Mesendoderm (in vitro differentiated cells): ENCODE measurements around the gene TRMT61B.

ENCODE experiments used
- DNase-seq: peaks from one replicate; pipeline ENCODE4 v3.0.0; 2013
- H2AK5ac ChIP-seq: 2 replicates; pipeline ENCODE4 v1.6.1; 2013; ENCODE audit warnings: low read length, inconsistent platforms
- H2BK120ac ChIP-seq: 2 replicates; pipeline ENCODE4 v1.6.1; 2013; ENCODE audit warnings: low read depth, mild to moderate bottlenecking, low read length, moderate library complexity, mixed read lengths
- H2BK15ac ChIP-seq: replicated peaks from 2 replicates; pipeline ENCODE4 v1.6.1; 2013; ENCODE audit warnings: low read depth, mild to moderate bottlenecking, moderate library complexity
- H2BK5ac ChIP-seq: 2 replicates; pipeline ENCODE4 v1.6.1; 2013; ENCODE audit warnings: low read length, inconsistent platforms
- H3K18ac ChIP-seq: 2 replicates; pipeline ENCODE4 v1.6.1; 2013; ENCODE audit warnings: mild to moderate bottlenecking, low read length, mixed read lengths
- H3K23ac ChIP-seq: one replicate; pipeline ENCODE4 v1.6.1; 2013; ENCODE audit warnings: low read length
- H3K27ac ChIP-seq: 2 replicates; pipeline ENCODE4 v1.5.1; 2013; ENCODE audit warnings: low read depth, mild to moderate bottlenecking, inconsistent platforms, low read length, moderate library complexity
- H3K27me3 ChIP-seq: 2 replicates; pipeline ENCODE4 v1.6.1; 2013; ENCODE audit warnings: low read length, control low read depth, mild to moderate bottlenecking, inconsistent platforms; ENCODE audit not compliant: insufficient read depth, poor library complexity
- H3K36me3 ChIP-seq: 2 replicates; pipeline ENCODE4 v1.6.1; 2013; ENCODE audit warnings: low read length, inconsistent platforms; ENCODE audit not compliant: control insufficient read depth, insufficient read depth
- H3K4ac ChIP-seq: one replicate; pipeline ENCODE4 v1.6.1; 2013; ENCODE audit warnings: low read depth, mild to moderate bottlenecking, low read length, moderate library complexity
- H3K4me1 ChIP-seq: 2 replicates; pipeline ENCODE4 v1.6.1; 2013; ENCODE audit warnings: low read depth, low read length, inconsistent platforms; ENCODE audit not compliant: control insufficient read depth
- H3K4me2 ChIP-seq: 2 replicates; pipeline ENCODE4 v1.6.1; 2013; ENCODE audit warnings: low read length
- H3K4me3 ChIP-seq: 2 replicates; pipeline ENCODE4 v1.5.1; 2013; ENCODE audit warnings: mild to moderate bottlenecking, low read length
- H3K56ac ChIP-seq: one replicate; pipeline ENCODE4 v1.6.1; 2013; ENCODE audit warnings: low read length
- H3K79me1 ChIP-seq: 2 replicates; pipeline ENCODE4 v1.6.1; 2013; ENCODE audit warnings: low read length, inconsistent platforms
- H3K79me2 ChIP-seq: 2 replicates; pipeline ENCODE4 v1.6.1; 2013; ENCODE audit warnings: mild to moderate bottlenecking, low read length; ENCODE audit not compliant: control insufficient read depth, insufficient read depth
- H3K9ac ChIP-seq: 2 replicates; pipeline ENCODE4 v1.6.1; 2013; ENCODE audit warnings: low read length, inconsistent platforms
- H4K5ac ChIP-seq: one replicate; pipeline ENCODE4 v1.6.1; 2013; ENCODE audit warnings: low read length
- H4K8ac ChIP-seq: one replicate; pipeline ENCODE4 v1.6.1; 2013; ENCODE audit warnings: low read depth, mild to moderate bottlenecking, control low read depth, low read length, moderate library complexity
- WGBS: extraction: QIAGEN DNeasy Blood & Tissue Kit; methylation state at CpG from one replicate; pipeline ENCODE4 v1.1.7; 2013; ENCODE audit warnings: low lambda C conversion rate, missing lambda C conversion rate; ENCODE audit not compliant: insufficient coverage; ENCODE audit errors: extremely low coverage; 5-methylcytosine and 5-hydroxymethylcytosine counted together

Gene TRMT61B

DNA sequence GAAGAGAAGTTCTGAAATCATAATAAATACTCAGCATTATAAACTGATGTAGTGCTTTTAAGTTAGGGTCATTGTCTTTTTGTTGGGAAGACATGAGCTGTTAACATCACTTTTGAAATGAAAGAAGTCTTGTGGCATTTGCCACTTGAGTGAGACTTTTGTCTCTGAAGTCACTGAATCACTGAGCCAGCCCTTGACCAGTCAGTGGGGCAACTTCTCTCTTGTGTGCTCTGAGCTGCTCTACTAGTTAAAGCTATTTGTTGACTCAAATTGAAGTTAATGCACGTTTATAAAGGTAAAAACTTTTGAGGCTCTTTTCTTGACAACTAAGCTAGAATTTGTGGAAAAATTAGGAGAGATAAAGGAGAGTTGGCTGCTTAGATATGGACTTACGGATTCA, 31.1 kb upstream of the TRMT61B start:
- Histone ChIP-seq H3K27me3 (no peaks in the 10 kb centered on the region), H2BK15ac (no peak overlapping the region), H3K4me2 (no peak overlapping the region), H4K5ac (no peak overlapping the region), H2AK5ac (no peak overlapping the region), H3K36me3 (no peaks in the 10 kb centered on the region), H2BK120ac (no peak overlapping the region), H2BK5ac (no peak overlapping the region), H3K4me3 (no peak overlapping the region), H4K8ac (no peak overlapping the region), H3K79me2 (peaks cover 85% of the 10 kb centered on the region), H3K79me1 (peaks cover 2% of the 10 kb centered on the region), H3K4ac (no peak overlapping the region), H3K4me1 (peaks cover 8% of the 10 kb centered on the region), H3K56ac (no peak overlapping the region), H3K27ac (no peak overlapping the region), H3K18ac (no peak overlapping the region), H3K9ac (no peak overlapping the region), H3K23ac (no peak overlapping the region)
- DNase-seq, result peak; percentile 55
- no CpG with 5 or more reads among the region's 2 CpGs for WGBS

DNA sequence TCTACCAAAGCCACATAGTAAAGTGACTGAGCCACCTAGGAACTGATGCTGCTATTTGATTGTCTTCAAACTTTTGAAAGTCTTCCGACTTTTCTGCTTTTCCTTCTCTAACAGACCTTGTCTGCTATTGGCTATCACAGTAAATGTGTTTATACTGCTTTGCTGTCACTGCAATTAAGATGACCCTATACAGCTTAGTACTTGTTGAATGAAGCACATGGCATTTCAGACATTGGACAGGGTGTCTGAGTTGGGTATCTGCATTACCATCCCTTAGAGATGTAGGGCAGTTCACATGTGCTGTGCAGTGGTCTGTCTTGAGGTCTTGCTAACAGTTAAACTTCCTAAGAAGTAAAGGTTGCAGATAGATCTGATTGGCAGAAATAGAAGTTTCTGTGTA, 27.9 kb upstream of the TRMT61B start:
- Histone ChIP-seq H2BK15ac (no peak overlapping the region), H4K8ac (no peak overlapping the region), H3K4me2 (peak overlapping the region; percentile 21), H3K4ac (no peak overlapping the region), H3K4me3 (no peak overlapping the region), H3K79me1 (peaks cover 2% of the 10 kb centered on the region), H3K36me3 (no peaks in the 10 kb centered on the region), H3K27ac (no peak overlapping the region), H2BK120ac (no peak overlapping the region), H2AK5ac (no peak overlapping the region), H3K56ac (peak overlapping the region; percentile 50), H3K79me2 (peaks cover 79% of the 10 kb centered on the region), H3K18ac (no peak overlapping the region), H3K27me3 (no peaks in the 10 kb centered on the region), H3K23ac (no peak overlapping the region), H3K9ac (peak overlapping the region; percentile 25), H4K5ac (no peak overlapping the region), H3K4me1 (peaks cover 5% of the 10 kb centered on the region), H2BK5ac (no peak overlapping the region)
- no peak for DNase-seq
- no CpG with 5 or more reads among the region's 1 CpG for WGBS

GRCh38 chr2:28896906-28897305, 26.8 kb upstream of the TRMT61B start:
- no peak overlapping the region for H2AK5ac ChIP-seq
- H3K27me3 ChIP-seq, result no peaks in the 10 kb centered on the region
- no peak overlapping the region for H4K8ac ChIP-seq
- no peak overlapping the region for H3K23ac ChIP-seq
- H2BK15ac ChIP-seq, result no peak overlapping the region
- no peak overlapping the region for H3K27ac ChIP-seq
- no peak overlapping the region for H2BK5ac ChIP-seq
- no CpG with 5 or more reads among the region's 2 CpGs for WGBS
- no peak overlapping the region for H3K9ac ChIP-seq
- H2BK120ac ChIP-seq, result no peak overlapping the region
- peaks cover 72% of the 10 kb centered on the region for H3K79me2 ChIP-seq
- no peak overlapping the region for H3K4me3 ChIP-seq
- H3K4me2 ChIP-seq, result no peak overlapping the region
- peak; percentile 46 for DNase-seq
- no peaks in the 10 kb centered on the region for H3K36me3 ChIP-seq
- no peak overlapping the region for H4K5ac ChIP-seq
- H3K56ac ChIP-seq, result no peak overlapping the region
- H3K4ac ChIP-seq, result no peak overlapping the region
- peaks cover 5% of the 10 kb centered on the region for H3K4me1 ChIP-seq
- H3K79me1 ChIP-seq, result no peaks in the 10 kb centered on the region
- H3K18ac ChIP-seq, result no peak overlapping the region

- no peaks in the 10 kb centered on the region for H3K27me3 ChIP-seq
- H3K4ac ChIP-seq, result peak overlapping the region; percentile 96
- H3K36me3 ChIP-seq, result no peaks in the 10 kb centered on the region
- H3K18ac ChIP-seq, result peak overlapping the region; percentile 9
- peak overlapping the region; percentile 38 for H3K4me2 ChIP-seq
- peak; percentile 64 for DNase-seq
- no peak overlapping the region for H2BK120ac ChIP-seq
- peak overlapping the region; percentile 7 for H3K27ac ChIP-seq
- H3K4me1 ChIP-seq, result peaks cover 5% of the 10 kb centered on the region
- H4K8ac ChIP-seq, result no peak overlapping the region
- H3K79me1 ChIP-seq, result no peaks in the 10 kb centered on the region
- H2BK15ac ChIP-seq, result no peak overlapping the region
- H3K56ac ChIP-seq, result peak overlapping the region; percentile 100
- no peak overlapping the region for H4K5ac ChIP-seq
- peak overlapping the region; percentile 98 for H3K4me3 ChIP-seq
- H2AK5ac ChIP-seq, result no peak overlapping the region
- no CpG with 5 or more reads among the region's 19 CpGs for WGBS
- H3K9ac ChIP-seq, result peak overlapping the region; percentile 99
- H3K23ac ChIP-seq, result no peak overlapping the region
- H3K79me2 ChIP-seq, result peaks cover 57% of the 10 kb centered on the region
- H2BK5ac ChIP-seq, result no peak overlapping the region
Measured at GRCh38 chr2:28895189-28895893, 25.2 kb upstream of the TRMT61B start.

DNA sequence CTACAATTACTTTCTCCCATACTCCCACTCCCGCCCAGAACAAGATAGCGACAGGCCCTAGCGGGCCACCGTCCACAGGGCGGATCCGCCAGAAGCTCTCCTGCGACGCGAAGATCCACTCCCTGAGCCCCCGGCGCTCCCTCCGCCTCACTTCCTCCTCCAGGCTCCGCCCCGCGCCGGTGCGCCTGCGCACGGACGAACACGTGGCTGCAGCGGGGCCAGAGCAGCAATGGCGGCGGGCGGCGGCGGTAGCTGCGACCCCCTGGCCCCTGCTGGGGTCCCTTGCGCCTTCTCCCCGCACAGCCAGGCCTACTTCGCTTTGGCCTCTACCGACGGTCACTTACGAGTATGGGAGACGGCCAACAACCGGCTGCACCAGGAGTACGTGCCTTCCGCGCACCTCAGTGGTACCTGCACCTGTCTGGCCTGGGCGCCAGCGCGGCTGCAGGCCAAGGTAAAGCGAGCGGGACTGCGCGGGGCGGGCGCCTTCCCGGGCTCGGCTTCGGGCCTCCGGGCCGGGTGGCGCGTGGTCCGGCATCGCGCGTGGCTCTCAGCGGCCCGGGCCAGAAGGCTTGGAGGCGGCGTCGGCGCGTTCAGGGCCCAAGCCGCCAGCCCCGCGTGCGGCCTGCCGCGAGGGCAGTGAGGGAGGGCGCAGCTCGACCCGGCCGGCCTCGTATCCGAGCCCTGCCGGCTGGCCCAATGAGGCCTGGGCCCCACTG, 24.5 kb upstream of the TRMT61B start, which contains the start of gene WDR43:
Gene WDR43 (plus strand): TSS at position 198 of the 719 bp plus-strand sequence. CDS start 32 bp downstream, at position 230.
- H2BK15ac ChIP-seq, result no peak within 1 kb of the TSS
- DNase-seq, result peak; percentile 99
- H3K4me2 ChIP-seq, result peak within 1 kb of the TSS; percentile 38
- no peaks in the 10 kb centered on the region for H3K79me1 ChIP-seq
- peaks cover 50% of the 10 kb centered on the region for H3K79me2 ChIP-seq
- peak within 1 kb of the TSS; percentile 96 for H3K4ac ChIP-seq
- H3K27ac ChIP-seq, result peak within 1 kb of the TSS; percentile 7
- no CpG with 5 or more reads among the region's 79 CpGs for WGBS
- peak within 1 kb of the TSS; percentile 96 for H2AK5ac ChIP-seq
- no peak within 1 kb of the TSS for H2BK120ac ChIP-seq
- H3K9ac ChIP-seq, result peak within 1 kb of the TSS; percentile 99
- H3K36me3 ChIP-seq, result no peaks in the 10 kb centered on the region
- peak within 1 kb of the TSS; percentile 98 for H3K4me3 ChIP-seq
- peak within 1 kb of the TSS; percentile 72 for H2BK5ac ChIP-seq
- no peaks in the 10 kb centered on the region for H3K27me3 ChIP-seq
- H3K4me1 ChIP-seq, result peaks cover 5% of the 10 kb centered on the region
- H3K56ac ChIP-seq, result peak within 1 kb of the TSS; percentile 100
- no peak within 1 kb of the TSS for H4K8ac ChIP-seq
- peak within 1 kb of the TSS; percentile 9 for H3K18ac ChIP-seq
- peak within 1 kb of the TSS; percentile 100 for H3K23ac ChIP-seq
- no peak within 1 kb of the TSS for H4K5ac ChIP-seq
